Fibroblast of lung (primary cell): Measurements from ENCODE around the gene PRPF31. TPM values are rescaled to one million over a fixed set of nuclear protein-coding genes. Genes with fewer than 3 reads are reported as not detected.

Source experiments
- DNase-seq, 2 donors: peaks; one replicate each; pipeline versions ENCODE4 v3.0.0 to v3.0.0-alpha.2; 2010; ENCODE audit warnings: low read depth in 2 of 2
- H2AFZ ChIP-seq: 2 replicates; pipeline ENCODE4 v1.5.1; 2012; ENCODE audit warnings: low read length, control low read depth, inconsistent platforms
- H3K27ac ChIP-seq: 2 replicates; pipeline ENCODE4 v1.5.1; 2011; ENCODE audit warnings: low read length, control low read depth; ENCODE audit not compliant: insufficient read depth
- H3K27me3 ChIP-seq: 2 replicates; pipeline ENCODE4 v1.5.1; 2011; ENCODE audit warnings: mild to moderate bottlenecking, low read length; ENCODE audit not compliant: control insufficient read depth, insufficient read depth
- H3K36me3 ChIP-seq: 2 replicates; pipeline ENCODE4 v1.5.1; 2011; ENCODE audit warnings: low read length; ENCODE audit not compliant: control insufficient read depth, insufficient read depth
- H3K4me1 ChIP-seq: 2 replicates; pipeline ENCODE4 v1.5.1; 2011; ENCODE audit warnings: low read length; ENCODE audit not compliant: control insufficient read depth, insufficient read depth; ENCODE audit errors: extremely low read depth
- H3K4me2 ChIP-seq: 2 replicates; pipeline ENCODE4 v1.5.1; 2011; ENCODE audit warnings: low read length, control low read depth; ENCODE audit not compliant: insufficient read depth; ENCODE audit errors: extremely low read depth
- H3K4me3 ChIP-seq, 4 experiments: fragments of 200-600 bp in 1 of 4; sonication (generic) in 1 of 4; replicated peaks in 1 of 4; 2 replicates each; pipeline ENCODE4 v1.5.1; 2011 to 2016; ENCODE audit warnings: low read length in 4 of 4, low read depth in 3 of 4, mild to moderate bottlenecking in 3 of 4, control low read depth in 2 of 4, inconsistent platforms in 1 of 4, mixed read lengths in 1 of 4; ENCODE audit not compliant: insufficient read depth in 1 of 4; ENCODE audit errors: control extremely low read depth in 1 of 4
- H3K79me2 ChIP-seq: 2 replicates; pipeline ENCODE4 v1.5.1; 2012; ENCODE audit warnings: mild to moderate bottlenecking, low read length, inconsistent platforms; ENCODE audit not compliant: control insufficient read depth, insufficient read depth
- H3K9ac ChIP-seq: 2 replicates; pipeline ENCODE4 v1.5.1; 2011; ENCODE audit warnings: mild to moderate bottlenecking, low read length, control low read depth; ENCODE audit not compliant: insufficient read depth
- H3K9me3 ChIP-seq: 2 replicates; pipeline ENCODE4 v1.5.1; 2012; ENCODE audit warnings: low read depth, low read length; ENCODE audit not compliant: control insufficient read depth, insufficient read depth
- H4K20me1 ChIP-seq: 2 replicates; pipeline ENCODE4 v1.5.1; 2011; ENCODE audit warnings: low read length; ENCODE audit not compliant: control insufficient read depth, insufficient read depth; ENCODE audit errors: extremely low read depth
- CTCF ChIP-seq, 2 donors: IDR thresholded peaks in 1 of 2; conservative IDR thresholded peaks in 1 of 2; 1 replicate in 1 of 2; 2 replicates in 1 of 2; pipeline ENCODE4 v1.5.1; 2011 to 2012; ENCODE audit warnings: low read length in 2 of 2, control low read depth in 1 of 2, inconsistent platforms in 1 of 2, low read depth in 1 of 2, mild to moderate bottlenecking in 1 of 2
- EZH2 ChIP-seq: IDR thresholded peaks from 2 replicates; pipeline ENCODE4 v1.5.1; 2012; ENCODE audit warnings: low read length, control low read depth, mild to moderate bottlenecking; ENCODE audit errors: missing control alignments
- polyA plus RNA-seq, 2 donors: library from polyadenylated mRNA; depleted of rRNA in 1 of 2; stranded (reverse) in 1 of 2; unstranded in 1 of 2; fragments of >200 nt; gene quantifications; 2 replicates each; pipeline ENCODE4 v1.2.1, GENCODE V29; 2011 to 2012; ENCODE audit warnings: missing spikeins in 1 of 2
- total RNA-seq: library from RNA; depleted of rRNA; stranded (reverse); fragments of >200 nt; gene quantifications from 2 replicates; pipeline ENCODE4 v1.2.1, GENCODE V29; 2014

The PRPF31 gene
- total and polyA plus RNA-seq, 2 donors (not counting 1 experiment from before 2014, with no cell fraction given), result 45.2 to 48.7 TPM

- no peaks in the 10 kb centered on the region for H3K36me3 ChIP-seq
- no peaks in the 10 kb centered on the region for H4K20me1 ChIP-seq
- H3K79me2 ChIP-seq, result peaks cover 11% of the 10 kb centered on the region
- H3K4me2 ChIP-seq, result peak within 1 kb of the TSS; percentile 98
- peak within 1 kb of the TSS; percentile 97 for H2AFZ ChIP-seq
- H3K27ac ChIP-seq, result peak within 1 kb of the TSS; percentile 57
- no peaks in the 10 kb centered on the region for H3K9me3 ChIP-seq
- H3K27me3 ChIP-seq, result no peaks in the 10 kb centered on the region
- H3K4me3 ChIP-seq, result peak within 1 kb of the TSS; percentile 81 to 91 (median 87)
- no peaks in the 10 kb centered on the region for H3K4me1 ChIP-seq
- no peak for TF ChIP-seq CTCF (conservative IDR thresholded peaks at IDR 0.05 in 1 of 2, IDR thresholded peaks at IDR 0.05 in 1 of 2; ENCODE audit: low read depth in 1 of 2, low read length in 2 of 2)
- no peak for TF ChIP-seq EZH2
- H3K9ac ChIP-seq, result peak within 1 kb of the TSS; percentile 61
- peak; percentile 95 to 98 for DNase-seq
Observed at GRCh38 chr19:54102421-54103169, 13.0 kb upstream of the PRPF31 start, which contains the start of gene NDUFA3. NDUFA3 (plus strand) TSS chr19:54102855; CDS start chr19:54102879, 24 bp downstream.

- no peaks in the 10 kb centered on the region for H4K20me1 ChIP-seq
Observed at GRCh38 chr19:54104998-54105715, 10.4 kb upstream of the PRPF31 start.

More at GRCh38 chr19:54104998-54105715, 10.4 kb upstream of the PRPF31 start:
- Histone ChIP-seq H3K4me3 (no peak overlapping the region), H3K4me2 (no peak overlapping the region), H3K9ac (no peak overlapping the region), H2AFZ (no peak overlapping the region), H3K27ac (no peak overlapping the region), H3K27me3 (no peaks in the 10 kb centered on the region), H3K4me1 (no peaks in the 10 kb centered on the region), H3K36me3 (peaks cover 10% of the 10 kb centered on the region), H3K9me3 (no peaks in the 10 kb centered on the region), H3K79me2 (peaks cover 11% of the 10 kb centered on the region)
- no peak for DNase-seq
- TF ChIP-seq CTCF (conservative IDR thresholded peaks at IDR 0.05 in 1 of 2, IDR thresholded peaks at IDR 0.05 in 1 of 2; ENCODE audit: low read depth in 1 of 2, low read length in 2 of 2) (no peak), EZH2 (no peak)
